Osteocyte (in vitro differentiated cells): Measurements from ENCODE around the gene SCN8A. TPM values are rescaled to one million over a fixed set of nuclear protein-coding genes. Genes with fewer than 3 reads are reported as not detected.

Experiments used
- DNase-seq: peaks from one replicate; pipeline ENCODE4 v3.0.0; 2021; ENCODE audit warnings: mixed read lengths; ENCODE audit not compliant: unreplicated experiment; ENCODE audit errors: extremely low spot score
- H3K27ac Mint-ChIP-seq: one replicate; pipeline ENCODE4 v1.8.0; 2021; ENCODE audit warnings: mild to moderate bottlenecking, mixed read lengths; ENCODE audit not compliant: unreplicated experiment
- H3K27me3 Mint-ChIP-seq: one replicate; pipeline ENCODE4 v1.8.0; 2021; ENCODE audit warnings: mixed read lengths; ENCODE audit not compliant: unreplicated experiment
- H3K36me3 Mint-ChIP-seq: one replicate; pipeline ENCODE4 v1.8.0; 2021; ENCODE audit warnings: mixed read lengths; ENCODE audit not compliant: unreplicated experiment
- H3K4me1 Mint-ChIP-seq: one replicate; pipeline ENCODE4 v1.8.0; 2021; ENCODE audit warnings: mixed read lengths; ENCODE audit not compliant: unreplicated experiment
- H3K4me3 Mint-ChIP-seq: one replicate; pipeline ENCODE4 v1.8.0; 2021; ENCODE audit warnings: mild to moderate bottlenecking, moderate library complexity, mixed read lengths; ENCODE audit not compliant: unreplicated experiment
- H3K9me3 Mint-ChIP-seq: one replicate; pipeline ENCODE4 v1.8.0; 2021; ENCODE audit warnings: mixed read lengths; ENCODE audit not compliant: unreplicated experiment
- total RNA-seq: library from RNA; stranded (reverse); gene quantifications from 2 replicates; pipeline ENCODE4 v1.2.1, GENCODE V29; 2021
- TF ChIP-seq, protein P1 (sequence below): fragments of 200-600 bp; sonication (generic); IDR thresholded peaks from 2 replicates; pipeline ENCODE4 v1.5.0; 2021; ENCODE audit warnings: antibody characterized with exemption, mild to moderate bottlenecking, moderate library complexity

The SCN8A gene
- total RNA-seq, 1 donor from 2014 or later, result 1.5 TPM

DNA sequence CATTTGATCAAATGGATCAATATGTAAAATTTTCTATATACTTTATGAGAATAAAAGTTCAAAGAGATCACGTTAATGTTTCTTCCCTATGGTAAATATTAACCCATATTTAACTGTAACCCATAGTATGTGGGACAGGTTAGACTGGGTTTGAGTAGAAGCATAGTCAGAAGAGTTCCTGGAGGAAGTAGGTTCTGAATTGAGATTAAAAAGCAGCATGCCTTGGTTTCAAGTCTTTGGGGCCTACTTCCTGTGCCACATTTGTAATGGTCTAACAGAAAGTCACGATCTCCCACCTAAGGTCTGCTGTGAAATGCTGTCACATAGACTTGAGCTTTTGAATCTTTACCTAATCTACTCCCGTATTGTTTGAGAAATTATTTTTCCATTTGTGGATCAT, 193.7 kb downstream of the SCN8A start:
- H3K4me1 Mint-ChIP-seq, result peaks cover 5% of the 10 kb centered on the region
- DNase-seq, result no peak
- TF ChIP-seq, protein P1, sequence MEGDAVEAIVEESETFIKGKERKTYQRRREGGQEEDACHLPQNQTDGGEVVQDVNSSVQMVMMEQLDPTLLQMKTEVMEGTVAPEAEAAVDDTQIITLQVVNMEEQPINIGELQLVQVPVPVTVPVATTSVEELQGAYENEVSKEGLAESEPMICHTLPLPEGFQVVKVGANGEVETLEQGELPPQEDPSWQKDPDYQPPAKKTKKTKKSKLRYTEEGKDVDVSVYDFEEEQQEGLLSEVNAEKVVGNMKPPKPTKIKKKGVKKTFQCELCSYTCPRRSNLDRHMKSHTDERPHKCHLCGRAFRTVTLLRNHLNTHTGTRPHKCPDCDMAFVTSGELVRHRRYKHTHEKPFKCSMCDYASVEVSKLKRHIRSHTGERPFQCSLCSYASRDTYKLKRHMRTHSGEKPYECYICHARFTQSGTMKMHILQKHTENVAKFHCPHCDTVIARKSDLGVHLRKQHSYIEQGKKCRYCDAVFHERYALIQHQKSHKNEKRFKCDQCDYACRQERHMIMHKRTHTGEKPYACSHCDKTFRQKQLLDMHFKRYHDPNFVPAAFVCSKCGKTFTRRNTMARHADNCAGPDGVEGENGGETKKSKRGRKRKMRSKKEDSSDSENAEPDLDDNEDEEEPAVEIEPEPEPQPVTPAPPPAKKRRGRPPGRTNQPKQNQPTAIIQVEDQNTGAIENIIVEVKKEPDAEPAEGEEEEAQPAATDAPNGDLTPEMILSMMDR, result no peak
- H3K27me3 Mint-ChIP-seq, result no peaks in the 10 kb centered on the region
- H3K9me3 Mint-ChIP-seq, result no peaks in the 10 kb centered on the region
- H3K4me3 Mint-ChIP-seq, result no peak overlapping the region
- H3K36me3 Mint-ChIP-seq, result no peaks in the 10 kb centered on the region
- H3K27ac Mint-ChIP-seq, result no peak overlapping the region

DNA sequence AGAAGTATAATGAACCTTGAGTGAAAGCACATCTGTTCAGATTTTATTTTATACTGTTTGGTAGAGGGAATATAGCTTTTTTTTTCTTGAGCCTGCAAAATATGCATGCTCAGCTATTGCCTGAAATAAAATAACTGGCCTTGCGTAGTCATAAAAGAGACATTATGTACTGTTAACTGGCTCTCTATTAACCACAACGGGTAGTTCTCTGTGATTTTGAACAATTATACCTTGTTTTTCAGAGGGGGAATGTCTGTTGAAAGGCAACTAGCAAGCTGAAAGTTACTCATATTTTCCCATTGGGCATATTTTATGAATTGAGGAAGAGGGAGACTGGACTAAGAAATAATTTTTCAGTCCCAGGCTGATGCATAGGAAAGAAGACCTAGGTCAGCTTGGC, 194.9 kb downstream of the SCN8A start:
- no peak overlapping the region for H3K27ac Mint-ChIP-seq
- H3K4me3 Mint-ChIP-seq, result no peak overlapping the region
- TF ChIP-seq, protein P1, result no peak
- no peaks in the 10 kb centered on the region for H3K27me3 Mint-ChIP-seq
- DNase-seq, result no peak
- H3K4me1 Mint-ChIP-seq, result peaks cover 5% of the 10 kb centered on the region
- H3K9me3 Mint-ChIP-seq, result no peaks in the 10 kb centered on the region
- H3K36me3 Mint-ChIP-seq, result no peaks in the 10 kb centered on the region

- H3K27me3 Mint-ChIP-seq, result no peaks in the 10 kb centered on the region
- no peaks in the 10 kb centered on the region for H3K36me3 Mint-ChIP-seq
- H3K27ac Mint-ChIP-seq, result no peak overlapping the region
- H3K4me3 Mint-ChIP-seq, result no peak overlapping the region
- no peak for DNase-seq
- TF ChIP-seq, protein P1, result no peak
- no peaks in the 10 kb centered on the region for H3K9me3 Mint-ChIP-seq
- peaks cover 5% of the 10 kb centered on the region for H3K4me1 Mint-ChIP-seq
Observed at GRCh38 chr12:51788876-51789275, 197.8 kb downstream of the SCN8A start.

GRCh38 chr12:51792417-51792816, 201.4 kb downstream of the SCN8A start:
- no peak overlapping the region for H3K4me3 Mint-ChIP-seq
- TF ChIP-seq, protein P1, result no peak
- H3K27ac Mint-ChIP-seq, result no peak overlapping the region
- peaks cover 5% of the 10 kb centered on the region for H3K4me1 Mint-ChIP-seq
- H3K27me3 Mint-ChIP-seq, result no peaks in the 10 kb centered on the region
- no peaks in the 10 kb centered on the region for H3K36me3 Mint-ChIP-seq
- no peaks in the 10 kb centered on the region for H3K9me3 Mint-ChIP-seq
- DNase-seq, result no peak

DNA sequence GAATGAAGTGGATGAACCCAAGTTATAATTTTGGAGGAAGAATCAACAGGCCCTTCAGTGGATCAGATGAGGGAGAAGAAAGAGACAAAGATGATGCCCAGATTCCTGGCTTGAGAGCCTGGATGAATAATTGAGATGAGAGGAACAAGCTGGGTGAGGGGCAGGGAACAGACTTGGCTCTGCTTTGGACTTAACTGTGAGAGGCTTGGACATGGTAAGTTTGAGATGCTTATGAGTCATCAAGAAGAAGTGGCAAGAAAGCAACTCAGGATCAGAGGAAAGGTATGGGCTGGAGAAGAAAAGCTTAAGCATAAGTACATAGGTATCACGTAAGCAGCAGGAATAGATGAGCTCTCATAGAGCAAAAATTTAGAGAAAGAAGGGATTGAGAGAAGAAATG, 202.2 kb downstream of the SCN8A start:
- TF ChIP-seq, protein P1, result no peak
- Mint-ChIP-seq H3K36me3 (no peaks in the 10 kb centered on the region), H3K4me1 (peaks cover 5% of the 10 kb centered on the region), H3K27me3 (no peaks in the 10 kb centered on the region), H3K4me3 (no peak overlapping the region), H3K27ac (no peak overlapping the region), H3K9me3 (no peaks in the 10 kb centered on the region)
- no peak for DNase-seq
